GM23248 (cell line): ENCODE data around the gene ANKRD24. TPM values are rescaled to one million over a fixed set of nuclear protein-coding genes. Genes with fewer than 3 reads are reported as not detected.

Source experiments
- DNase-seq: peaks from one replicate; pipeline ENCODE4 v3.0.0-alpha.2; 2015
- H2AFZ ChIP-seq: fragments of 200-600 bp; sonication (generic); 2 replicates; pipeline ENCODE4 v1.6.1; 2016; ENCODE audit warnings: antibody characterized with exemption
- H3F3A ChIP-seq: fragments of 200-600 bp; sonication (generic); 2 replicates; pipeline ENCODE4 v1.6.1; 2016; ENCODE audit warnings: mild to moderate bottlenecking, antibody characterized with exemption, mixed run types; ENCODE audit not compliant: insufficient read depth
- H3K27ac ChIP-seq: fragments of 200-600 bp; sonication (generic); 2 replicates; pipeline ENCODE4 v1.5.1; 2016; ENCODE audit warnings: mild to moderate bottlenecking
- H3K27me3 ChIP-seq: fragments of 200-600 bp; sonication (generic); replicated peaks from 2 replicates; pipeline ENCODE4 v1.6.1; 2016; ENCODE audit warnings: mild to moderate bottlenecking; ENCODE audit not compliant: insufficient read depth
- H3K36me3 ChIP-seq: fragments of 200-600 bp; sonication (generic); 2 replicates; pipeline ENCODE4 v1.6.1; 2016; ENCODE audit warnings: low read depth, mild to moderate bottlenecking
- H3K4me1 ChIP-seq: fragments of 200-600 bp; sonication (generic); 2 replicates; pipeline ENCODE4 v1.6.1; 2016; ENCODE audit warnings: mild to moderate bottlenecking; ENCODE audit not compliant: insufficient read depth
- H3K4me2 ChIP-seq: fragments of 200-600 bp; sonication (generic); one replicate; pipeline ENCODE4 v1.6.1; 2016; ENCODE audit warnings: mild to moderate bottlenecking; ENCODE audit not compliant: unreplicated experiment
- H3K4me3 ChIP-seq: fragments of 200-600 bp; sonication (generic); 2 replicates; pipeline ENCODE4 v1.5.1; 2016; ENCODE audit warnings: mild to moderate bottlenecking
- H3K79me2 ChIP-seq: fragments of 200-600 bp; sonication (generic); 2 replicates; pipeline ENCODE4 v1.6.1; 2016; ENCODE audit warnings: mild to moderate bottlenecking; ENCODE audit not compliant: insufficient read depth
- H3K9ac ChIP-seq: fragments of 200-600 bp; sonication (generic); 2 replicates; pipeline ENCODE4 v1.6.1; 2016; ENCODE audit warnings: mild to moderate bottlenecking
- H3K9me2 ChIP-seq: fragments of 200-600 bp; sonication (generic); 2 replicates; pipeline ENCODE4 v1.6.1; 2016; ENCODE audit warnings: mixed run types, mild to moderate bottlenecking, moderate library complexity; ENCODE audit not compliant: insufficient read depth
- H3K9me3 ChIP-seq: fragments of 200-600 bp; sonication (generic); one replicate; pipeline ENCODE4 v1.6.1; 2017; ENCODE audit warnings: low read depth
- H4K20me1 ChIP-seq: fragments of 200-600 bp; sonication (generic); 2 replicates; pipeline ENCODE4 v1.6.0; 2016; ENCODE audit not compliant: insufficient read depth
- EZH2 ChIP-seq: fragments of 200-600 bp; sonication (generic); IDR thresholded peaks from 2 replicates; pipeline ENCODE4 v1.6.1; 2018; ENCODE audit warnings: antibody characterized with exemption, mild to moderate bottlenecking; ENCODE audit not compliant: insufficient read depth, poor library complexity, severe bottlenecking
- EZH2phosphoT487 ChIP-seq: fragments of 200-600 bp; sonication (generic); IDR thresholded peaks from 2 replicates; pipeline ENCODE4 v1.6.1; 2018; ENCODE audit warnings: antibody characterized with exemption, moderate library complexity, mild to moderate bottlenecking, low read depth; ENCODE audit not compliant: insufficient read depth
- WGBS, 2 experiments: methylation state at CpG; one replicate each; pipeline ENCODE4 v1.1.6; 2015 to 2017; ENCODE audit warnings: low lambda C conversion rate in 2 of 2, low coverage in 1 of 2; ENCODE audit errors: missing lambda C conversion rate in 2 of 2; 5-methylcytosine and 5-hydroxymethylcytosine counted together
- in situ Hi-C: fragments of 300-500 bp; cut with MboI; formaldehyde crosslinking; loops from 2 replicates; pipeline ENCODE4 v1.15.0; 2020
- polyA plus RNA-seq: library from polyadenylated mRNA; unstranded; fragments of >200 nt; fragmentation: Nextera tagmentation; extraction: Ambion mirVana; gene quantifications from 2 replicates; pipeline ENCODE4 v1.2.1, GENCODE V29; 2016
- total RNA-seq: library from RNA; depleted of rRNA; stranded (reverse); fragments of >200 nt; shearing (Covaris generic); gene quantifications from 2 replicates; pipeline ENCODE4 v1.2.3, GENCODE V29; 2014

ANKRD24 gene
- total and polyA plus RNA-seq, 2 experiments from 2014 or later = 0.46 to 0.54 TPM

DNA sequence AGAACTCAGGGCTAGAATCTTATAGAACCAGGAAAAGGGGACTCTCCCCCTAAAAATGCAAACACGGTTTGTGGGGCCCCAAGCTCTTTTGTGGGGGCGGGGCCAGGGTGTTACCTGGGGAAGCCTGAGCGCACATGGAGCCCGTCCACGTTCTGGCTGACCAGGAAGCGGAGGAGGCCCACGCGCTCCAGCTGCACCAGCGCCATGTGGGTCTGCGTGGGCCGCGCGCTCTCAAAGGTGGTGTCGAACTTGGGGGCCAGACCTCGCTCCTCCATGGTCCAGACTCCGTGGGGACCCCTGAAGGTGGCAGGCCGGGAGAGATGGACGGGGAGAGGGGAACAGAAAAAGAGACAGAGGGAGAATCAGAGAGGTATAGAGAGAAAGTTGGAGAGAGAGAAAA lies 3.5 kb upstream of the ANKRD24 start:
- Histone ChIP-seq H4K20me1 (no peaks in the 10 kb centered on the region), H3K27me3 (no peaks in the 10 kb centered on the region), H3K27ac (no peak overlapping the region), H3K9me3 (no peaks in the 10 kb centered on the region), H3K4me1 (peaks cover 7% of the 10 kb centered on the region; the same call in 1 of the 2 replicates), H2AFZ (no peak overlapping the region), H3K4me2 (no peak overlapping the region), H3K36me3 (no peaks in the 10 kb centered on the region), H3F3A (no peaks in the 10 kb centered on the region), H3K4me3 (no peak overlapping the region), H3K79me2 (peaks cover 22% of the 10 kb centered on the region), H3K9me2 (no peaks in the 10 kb centered on the region), H3K9ac (no peak overlapping the region)
- in situ Hi-C loops = no loop called here
- WGBS, 2 experiments = 92 to 93% methylated on average over 15 to 18 of the region's 18 CpGs
- no peak for DNase-seq
- no peak for TF ChIP-seq EZH2phosphoT487
- no peak for TF ChIP-seq EZH2

DNA sequence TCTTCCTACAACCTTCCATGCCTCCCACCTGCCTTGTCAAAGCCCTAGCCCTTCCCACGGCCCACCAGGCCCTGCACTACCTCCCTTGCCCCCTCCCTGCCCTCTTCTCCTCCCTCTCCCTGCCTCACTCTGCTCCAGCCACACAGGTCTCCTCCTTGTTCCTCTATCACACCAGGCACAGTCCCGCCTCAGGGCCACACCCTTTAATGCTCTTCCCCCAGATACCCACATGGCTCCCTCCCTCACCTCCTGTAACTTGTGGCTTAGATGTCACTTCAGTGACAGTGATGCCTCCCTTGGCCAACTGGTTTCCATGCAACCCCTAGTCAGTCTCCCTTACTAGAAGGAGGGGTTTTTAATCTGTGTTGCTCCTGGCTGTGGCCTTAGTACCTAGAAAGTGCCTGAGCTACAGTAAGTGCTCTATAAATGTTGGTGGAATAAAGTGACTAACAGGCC lies 1.4 kb upstream of the ANKRD24 start:
- H3F3A ChIP-seq = no peaks in the 10 kb centered on the region
- H3K4me1 ChIP-seq = peaks cover 7% of the 10 kb centered on the region; the same call in 1 of the 2 replicates
- 0 out of 2 replicates have a peak overlapping the region, but pooled peaks have one; percentile 57 for H3K27ac ChIP-seq
- no peaks in the 10 kb centered on the region for H4K20me1 ChIP-seq
- peaks cover 22% of the 10 kb centered on the region for H3K79me2 ChIP-seq
- peak overlapping the region; percentile 87 for H3K9ac ChIP-seq
- peak; percentile 26 for DNase-seq
- no peaks in the 10 kb centered on the region for H3K9me2 ChIP-seq
- no peak overlapping the region for H2AFZ ChIP-seq
- H3K9me3 ChIP-seq = no peaks in the 10 kb centered on the region
- H3K4me2 ChIP-seq = peak overlapping the region; percentile 79
- in situ Hi-C loops = no loop called here
- TF ChIP-seq EZH2 (no peak), EZH2phosphoT487 (no peak)
- no peaks in the 10 kb centered on the region for H3K27me3 ChIP-seq
- H3K36me3 ChIP-seq = no peaks in the 10 kb centered on the region
- H3K4me3 ChIP-seq = peak overlapping the region; percentile 93
- 67 to 69% methylated on average over 2 of the region's 2 CpGs for WGBS, 2 experiments

DNA sequence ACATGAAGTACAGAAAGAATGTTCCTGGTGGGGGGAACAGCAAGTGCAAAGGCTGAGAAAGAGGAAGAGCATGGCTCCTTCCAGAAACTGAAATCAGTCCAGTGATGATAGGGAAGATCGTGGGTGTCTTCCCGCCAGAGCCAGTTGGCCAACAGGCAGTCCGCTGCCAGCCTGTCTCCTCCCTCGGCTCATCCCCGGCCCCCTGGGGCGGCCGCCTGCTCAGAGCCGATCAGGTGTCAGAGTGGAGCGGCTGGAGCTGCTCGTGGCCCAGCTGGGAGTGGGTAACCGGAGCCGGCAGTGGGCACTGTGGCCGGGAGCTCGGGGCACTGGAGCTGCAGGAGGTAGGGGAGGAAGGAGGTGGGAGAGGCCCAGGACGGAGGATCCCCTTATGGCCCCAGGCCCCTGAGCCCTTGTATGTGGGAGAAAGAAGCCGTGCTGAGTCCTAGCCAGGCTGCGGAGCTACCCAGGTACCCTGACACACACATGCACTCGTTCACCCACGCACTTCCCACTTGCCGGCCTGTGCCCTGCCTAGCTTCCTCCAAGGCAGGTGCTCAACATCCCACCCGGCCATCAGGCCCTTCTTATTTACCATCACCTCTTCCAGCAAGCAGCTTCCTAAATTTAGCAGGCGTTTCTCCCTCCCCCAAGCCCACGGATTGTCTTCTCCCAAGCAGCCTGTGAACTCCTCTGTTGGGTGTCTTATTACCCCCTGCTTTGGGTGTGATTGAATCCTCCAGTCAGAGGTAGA lies 1.7 kb downstream of the ANKRD24 start:
- peaks cover 7% of the 10 kb centered on the region; the same call in 1 of the 2 replicates for H3K4me1 ChIP-seq
- in situ Hi-C loops = no loop called here
- peaks cover 22% of the 10 kb centered on the region for H3K79me2 ChIP-seq
- WGBS, 2 experiments = 21 to 28% methylated on average over 20 to 23 of the region's 23 CpGs
- no peak overlapping the region for H3K9ac ChIP-seq
- H3K4me2 ChIP-seq = no peak overlapping the region
- H3K4me3 ChIP-seq = no peak overlapping the region
- TF ChIP-seq EZH2phosphoT487 (no peak), EZH2 (no peak)
- DNase-seq = peak; percentile 21
- no peak overlapping the region for H3K27ac ChIP-seq
- no peaks in the 10 kb centered on the region for H3K27me3 ChIP-seq
- H2AFZ ChIP-seq = no peak overlapping the region
- no peaks in the 10 kb centered on the region for H3K9me3 ChIP-seq
- no peaks in the 10 kb centered on the region for H4K20me1 ChIP-seq
- no peaks in the 10 kb centered on the region for H3F3A ChIP-seq
- no peaks in the 10 kb centered on the region for H3K36me3 ChIP-seq
- H3K9me2 ChIP-seq = no peaks in the 10 kb centered on the region

DNA sequence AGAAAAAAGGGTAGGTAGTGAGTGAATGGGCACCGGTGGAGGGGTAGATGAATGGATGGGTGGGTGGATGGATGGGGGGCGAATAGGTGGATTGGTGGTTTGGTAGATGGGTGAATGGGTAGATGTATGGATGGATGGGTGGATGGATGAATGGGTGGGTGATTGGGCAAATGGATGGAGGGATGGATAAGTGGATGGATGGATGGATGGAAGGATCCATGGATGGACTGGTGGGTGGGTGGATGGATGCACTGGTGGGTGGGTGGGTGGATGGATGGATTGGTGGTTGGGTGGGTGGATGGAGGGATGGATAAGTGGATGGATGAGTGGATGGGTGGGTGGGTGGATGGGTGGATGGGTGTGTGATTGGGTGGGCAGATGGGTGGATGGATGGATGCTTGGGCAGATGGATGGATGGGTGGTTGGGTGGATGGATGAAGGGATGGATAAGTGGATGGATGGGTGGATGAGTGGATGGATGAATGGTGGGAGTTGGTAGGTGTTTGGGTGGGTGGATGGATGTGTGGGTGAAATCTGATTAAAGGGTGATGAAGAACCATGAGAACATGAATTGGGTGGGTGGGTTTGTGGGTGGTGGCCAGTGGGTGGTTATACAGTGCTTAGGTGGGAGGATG lies 2.3 kb downstream of the ANKRD24 start:
- in situ Hi-C loops = no loop called here
- Histone ChIP-seq H3K36me3 (no peaks in the 10 kb centered on the region), H3K4me1 (peaks cover 7% of the 10 kb centered on the region; the same call in 1 of the 2 replicates), H3K27me3 (no peaks in the 10 kb centered on the region), H3K4me2 (no peak overlapping the region), H3K9ac (no peak overlapping the region), H3K27ac (no peak overlapping the region), H3K9me2 (no peaks in the 10 kb centered on the region), H4K20me1 (no peaks in the 10 kb centered on the region), H3K9me3 (no peaks in the 10 kb centered on the region), H3F3A (no peaks in the 10 kb centered on the region), H3K79me2 (peaks cover 22% of the 10 kb centered on the region), H3K4me3 (no peak overlapping the region), H2AFZ (no peak overlapping the region)
- WGBS, 2 experiments = 83 to 90% methylated on average over 2 of the region's 2 CpGs
- DNase-seq = no peak
- TF ChIP-seq EZH2 = no peak
- no peak for TF ChIP-seq EZH2phosphoT487
